Uterus (tissue), 2 donors: ENCODE data around the gene SETBP1.

Experiments
- CTCF ChIP-seq, 4 experiments: fragments of 200-600 bp in 2 of 4; fragments of 450-650 bp in 2 of 4; sonication (generic) in 2 of 4; IDR thresholded peaks; one replicate each; pipeline ENCODE4 v1.5.1; 2016 to 2019; ENCODE audit warnings: antibody characterized with exemption in 4 of 4, mild to moderate bottlenecking in 2 of 4, moderate library complexity in 1 of 4
- POLR2A ChIP-seq, 2 donors: fragments of 450-650 bp; IDR thresholded peaks; one replicate each; pipeline ENCODE4 v1.6.1; 2016; ENCODE audit warnings: antibody characterized with exemption in 2 of 2, mild to moderate bottlenecking in 1 of 2, moderate library complexity in 1 of 2

- TF ChIP-seq CTCF (IDR thresholded peaks at IDR 0.05) (no peak), POLR2A (IDR thresholded peaks at IDR 0.05) (no peak)
These were observed 212.5 kb downstream of the SETBP1 start for GRCh38 chr18:44893045-44893706.
